HG03439 (cell line): ENCODE measurements around the gene RGS6.
"Not testable (repeated sequence)": the region's sequence is repeated elsewhere in the genome, so short reads cannot be mapped to it uniquely, and the experiment has no call there.

ENCODE experiments used
- ATAC-seq: cut with Tn5 transposase; IDR thresholded peaks from one replicate; pipeline ENCODE4 v1.9.1; 2021; ENCODE audit warnings: mild to moderate bottlenecking, moderate library complexity; ENCODE audit not compliant: unreplicated experiment

The RGS6 gene

DNA sequence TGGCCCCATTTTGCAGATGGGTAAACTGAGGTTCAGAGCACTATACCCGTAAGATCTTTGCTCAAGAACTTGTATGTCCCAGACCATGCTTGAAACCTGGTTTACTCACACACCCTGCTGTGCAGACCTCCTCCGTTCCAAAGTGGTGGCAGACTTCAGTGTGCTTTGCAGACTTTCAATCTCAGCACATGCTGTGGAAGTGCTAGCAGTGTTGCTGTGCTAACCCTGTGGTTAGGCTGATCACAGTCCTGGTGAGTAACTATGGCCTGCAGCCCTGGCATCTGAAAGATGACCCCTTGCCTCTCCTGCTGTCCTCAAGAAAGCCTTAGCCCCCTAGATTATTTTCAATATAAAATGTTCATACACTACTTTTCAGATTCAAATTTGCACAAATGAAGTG lies 511.0 kb downstream of the RGS6 start:
- ATAC-seq: no peak

DNA sequence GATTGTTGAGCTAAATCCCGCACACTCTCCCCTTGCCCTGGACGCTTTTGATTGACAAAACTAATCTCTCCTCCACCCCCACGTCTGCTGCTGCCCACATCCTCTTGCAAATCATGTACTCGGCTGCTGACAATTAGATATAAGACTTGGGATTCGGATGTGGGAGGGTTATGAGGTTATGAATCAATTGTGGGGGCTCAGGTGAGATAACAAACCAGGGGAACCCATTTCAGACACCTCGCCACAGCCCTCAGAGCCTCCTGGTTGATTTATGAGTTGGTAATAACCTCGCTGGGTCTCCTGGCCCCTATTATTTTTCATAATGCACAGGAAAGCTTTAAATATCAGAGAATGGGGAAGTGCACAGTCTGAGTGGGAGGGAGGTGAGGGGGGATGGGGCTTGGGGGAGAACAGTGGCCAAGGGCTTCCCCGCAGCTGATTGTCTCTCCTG lies 511.8 kb downstream of the RGS6 start:
- no peak for ATAC-seq

DNA sequence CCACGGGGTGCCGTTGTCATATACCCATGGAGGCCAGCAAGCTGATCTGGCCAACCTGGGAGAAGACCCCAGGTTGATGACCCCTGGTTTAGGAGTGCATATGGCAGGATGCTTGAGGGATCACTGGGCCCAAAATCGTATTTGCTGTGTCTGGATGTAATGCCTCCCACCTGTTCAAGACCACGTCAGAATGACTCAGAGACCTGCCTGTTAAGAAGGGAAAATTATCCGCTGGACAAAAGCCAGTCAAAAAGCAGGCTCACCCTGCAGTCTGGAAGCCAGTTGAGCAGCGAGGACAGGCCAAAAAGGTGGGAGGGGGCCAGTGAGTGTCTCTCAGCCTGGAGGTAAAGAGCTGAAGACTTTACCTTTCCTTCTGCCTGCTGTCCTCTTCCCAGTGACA lies 512.5 kb downstream of the RGS6 start:
- ATAC-seq: no peak

DNA sequence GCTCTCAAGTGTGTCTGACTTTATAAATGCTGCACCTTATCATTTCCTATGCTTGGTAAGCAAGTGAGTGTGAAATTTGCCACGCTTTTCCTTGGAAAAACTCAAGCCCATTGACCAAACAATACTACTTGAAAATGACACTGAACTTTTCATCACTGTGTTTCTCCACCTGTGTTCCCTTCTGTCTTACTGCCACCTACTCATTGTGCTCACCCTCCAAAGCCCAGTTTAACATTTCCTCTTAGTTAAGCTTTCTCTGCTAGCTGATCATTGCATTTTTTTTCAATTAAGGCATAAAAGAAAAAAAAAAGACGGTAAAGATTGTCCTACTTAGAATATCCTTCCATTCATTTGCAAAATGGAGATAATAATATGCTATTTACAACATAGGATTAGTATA lies 516.0 kb downstream of the RGS6 start:
- no peak for ATAC-seq

DNA sequence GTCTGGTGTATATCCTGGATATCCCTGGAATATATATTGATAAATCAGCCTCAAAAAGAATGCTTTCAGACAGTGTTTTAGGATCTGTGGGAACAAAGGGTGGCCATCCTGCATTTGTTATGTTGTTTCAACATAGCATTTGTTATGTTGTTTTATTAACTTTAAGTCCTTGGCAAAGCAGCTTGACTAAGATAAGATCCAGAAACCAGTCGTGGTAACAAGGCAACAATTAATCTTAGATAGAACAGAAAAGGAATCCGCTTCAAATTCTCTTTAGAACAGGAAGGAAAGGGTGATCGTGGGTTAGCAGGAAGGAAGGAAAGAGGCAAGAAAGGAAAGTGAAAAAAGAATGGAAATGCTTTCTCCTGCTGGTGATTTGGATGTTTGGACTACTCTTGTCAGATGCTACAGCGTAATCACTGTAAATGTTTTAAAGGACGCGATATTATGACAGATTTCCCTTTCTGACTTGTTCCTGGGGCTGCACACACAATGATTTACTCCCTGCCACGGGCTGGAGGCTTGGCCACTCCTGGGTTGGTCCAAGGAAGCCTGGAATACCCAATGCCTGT lies 518.3 kb downstream of the RGS6 start:
- ATAC-seq: no peak

DNA sequence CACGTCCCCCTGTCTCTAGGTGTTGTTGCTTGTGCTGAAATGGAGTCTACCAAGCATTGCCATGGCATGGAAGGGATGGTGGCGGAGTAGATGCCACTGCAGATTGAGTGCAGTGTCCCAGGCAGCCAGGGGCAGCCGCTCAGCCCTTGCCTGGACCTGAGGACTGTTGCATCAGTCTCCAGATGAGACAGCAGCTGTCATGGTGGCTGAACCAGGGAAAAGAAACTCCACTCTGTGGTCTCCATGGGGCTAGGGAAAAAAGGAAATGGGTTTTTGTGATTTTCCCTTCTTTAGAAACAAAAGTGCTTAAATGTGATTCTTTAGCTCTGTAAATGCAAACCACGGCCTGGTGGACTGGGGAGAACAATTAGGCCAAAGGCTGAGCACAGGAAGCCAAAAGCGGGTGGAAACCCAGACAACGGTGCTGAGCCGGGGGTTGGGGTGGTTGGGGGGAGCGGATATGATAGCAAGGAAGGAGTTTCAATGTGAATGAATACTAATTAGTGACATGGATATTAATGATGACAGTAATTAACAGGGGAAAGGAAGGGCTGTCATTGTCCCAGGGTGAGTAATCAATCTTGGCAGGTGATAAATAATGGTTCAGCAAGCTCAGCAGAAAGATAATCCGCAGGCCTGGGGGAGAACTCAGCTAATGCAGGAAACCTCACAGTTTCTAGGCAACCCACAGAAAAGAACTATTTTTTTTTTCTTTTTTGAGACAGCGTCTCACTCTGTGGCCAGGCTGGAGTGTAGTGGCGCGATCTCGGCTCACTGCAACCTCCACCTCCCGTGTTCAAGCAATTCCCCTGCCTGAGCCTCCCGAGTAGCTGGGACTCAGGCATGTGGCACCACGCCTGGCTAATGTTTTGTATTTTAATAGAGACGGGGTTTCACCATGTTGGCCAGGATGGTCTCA lies 519.1 kb downstream of the RGS6 start:
- no peak for ATAC-seq

DNA sequence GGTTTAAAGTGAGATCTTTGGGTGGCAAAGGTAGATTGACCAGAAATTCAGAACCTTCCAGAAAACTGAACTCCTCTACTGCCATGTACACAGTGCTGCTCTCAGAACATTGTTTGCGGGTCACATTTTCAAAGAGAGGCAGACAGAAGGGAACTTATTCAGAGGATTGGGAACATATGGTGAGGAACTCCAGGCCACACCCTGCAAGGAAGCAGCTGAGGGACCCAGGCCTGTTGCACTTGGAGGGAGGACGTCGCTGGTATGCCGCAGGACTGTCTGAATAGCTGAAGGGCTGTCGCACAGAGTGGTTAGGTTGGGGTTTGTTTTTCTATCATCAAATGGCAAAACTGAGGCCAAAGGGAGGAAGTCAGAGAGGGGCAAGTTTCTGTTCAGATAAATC lies 520.5 kb downstream of the RGS6 start:
- ATAC-seq: no peak

DNA sequence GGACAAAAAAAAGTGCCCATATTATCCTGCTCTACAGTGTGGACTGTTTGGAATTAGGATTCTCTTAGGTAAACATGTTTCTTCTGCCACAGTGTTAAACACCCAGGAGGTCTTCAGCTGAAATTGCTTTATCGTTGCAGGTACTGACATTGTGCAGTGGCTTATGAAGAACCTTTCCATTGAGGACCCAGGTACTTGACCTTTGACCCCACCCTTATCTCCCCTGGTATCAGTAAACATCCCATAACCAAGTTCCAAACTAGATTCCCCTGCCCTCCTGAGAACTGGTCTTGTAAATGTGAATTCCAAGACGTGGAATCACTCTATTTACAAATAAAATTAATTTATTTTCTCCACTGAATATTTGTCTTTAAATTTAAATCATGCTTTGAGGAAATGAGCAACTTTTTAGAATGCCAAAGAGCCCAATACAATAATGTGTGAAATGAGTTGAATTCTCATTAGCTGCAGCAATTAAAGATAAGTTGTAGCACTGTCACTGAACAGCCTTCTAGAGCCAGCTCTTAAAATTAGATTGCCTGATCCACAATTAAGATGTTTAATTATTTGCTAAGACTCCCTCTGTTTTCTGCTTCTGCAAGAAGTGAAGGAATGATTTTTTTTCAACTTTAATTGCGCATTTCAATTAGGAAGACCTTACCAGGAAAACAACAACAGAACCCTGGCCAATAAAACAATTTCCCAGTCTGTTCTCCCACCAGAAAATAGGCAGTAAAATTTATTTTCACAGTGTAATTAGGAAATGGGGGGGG lies 522.3 kb downstream of the RGS6 start:
- ATAC-seq: no peak

DNA sequence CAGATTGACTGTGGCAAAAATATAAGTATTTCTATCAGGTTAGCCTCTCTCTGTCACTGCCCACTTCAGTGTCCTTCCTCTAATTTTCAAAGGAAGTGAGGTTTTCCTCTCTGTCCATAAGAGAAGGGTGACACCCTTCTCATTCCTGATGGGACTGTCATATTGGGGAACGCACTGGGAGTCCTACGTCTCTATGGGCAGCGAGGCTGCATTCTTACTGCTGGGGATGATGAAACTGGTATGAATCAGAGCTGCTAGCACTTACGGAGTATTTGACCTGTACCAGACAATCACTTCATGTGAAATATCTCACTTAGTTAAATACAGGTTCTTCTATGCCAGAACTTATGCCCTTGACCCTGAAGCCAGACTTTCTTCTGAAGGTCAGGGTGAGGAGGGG lies 525.4 kb downstream of the RGS6 start:
- no peak for ATAC-seq

DNA sequence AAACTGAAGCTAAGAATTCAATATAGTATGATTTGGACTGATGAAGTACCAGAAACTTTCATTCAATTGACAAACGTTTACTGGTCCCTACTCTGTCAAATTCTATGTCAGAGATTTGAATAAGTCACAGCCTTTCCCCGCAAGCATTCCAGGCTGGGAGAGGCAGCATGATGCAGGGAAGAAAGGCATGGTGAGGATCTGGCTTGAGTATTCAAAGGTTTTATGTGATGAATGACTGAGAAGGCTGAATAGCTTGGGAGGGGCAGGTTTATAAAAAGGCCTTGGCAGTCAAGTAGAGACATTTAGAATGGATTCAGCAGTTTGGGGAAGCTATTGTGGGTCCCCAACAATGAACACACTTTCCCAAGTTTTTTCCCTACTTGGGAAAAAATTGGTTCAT lies 529.8 kb downstream of the RGS6 start:
- no peak for ATAC-seq

DNA sequence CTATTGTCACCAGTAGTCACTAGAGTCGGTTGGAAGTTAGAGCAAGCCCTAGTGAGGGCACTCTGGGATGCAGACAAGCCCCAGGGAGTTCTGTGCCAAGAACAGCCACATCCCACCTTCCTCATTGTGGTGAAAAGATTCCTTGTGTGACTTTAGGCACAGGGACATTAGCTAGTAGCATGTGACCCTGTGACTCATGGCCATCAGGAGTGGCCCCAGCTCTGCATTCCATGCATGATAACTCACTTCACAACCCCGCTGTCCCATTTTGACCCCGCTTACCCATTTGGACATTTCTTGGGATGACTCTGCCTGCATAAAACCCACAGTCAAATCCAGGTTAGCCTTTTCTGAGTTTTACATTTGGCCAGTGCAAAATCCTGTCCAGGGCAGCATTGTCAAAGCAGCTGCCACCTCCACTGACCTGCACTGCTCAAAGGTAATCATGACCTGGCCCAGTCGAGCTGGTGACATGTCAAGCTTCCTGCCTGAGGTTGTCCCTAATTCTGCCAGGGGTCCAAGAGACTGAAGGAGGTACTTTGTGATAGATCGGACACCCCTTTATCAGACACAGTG lies 531.1 kb downstream of the RGS6 start:
- ATAC-seq: no peak

DNA sequence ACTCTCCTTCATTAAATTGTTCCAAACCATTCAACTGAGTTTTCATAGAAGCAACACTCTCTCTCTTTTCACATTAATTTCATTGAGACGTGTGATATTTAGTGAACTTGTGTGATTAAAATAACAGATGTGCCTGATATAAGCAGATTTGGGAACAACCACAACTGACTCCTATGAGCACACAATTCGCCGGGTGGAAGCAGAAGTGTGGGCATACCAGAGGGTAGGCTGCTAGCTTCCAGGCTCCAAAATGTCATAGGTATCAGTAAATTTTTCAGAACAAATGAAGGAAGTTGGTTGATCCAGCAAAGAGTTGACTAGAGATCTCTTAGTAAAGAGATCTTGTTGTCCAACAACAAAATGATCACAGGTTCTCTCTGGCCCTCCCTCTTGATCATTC lies 532.0 kb downstream of the RGS6 start:
- ATAC-seq: no peak

DNA sequence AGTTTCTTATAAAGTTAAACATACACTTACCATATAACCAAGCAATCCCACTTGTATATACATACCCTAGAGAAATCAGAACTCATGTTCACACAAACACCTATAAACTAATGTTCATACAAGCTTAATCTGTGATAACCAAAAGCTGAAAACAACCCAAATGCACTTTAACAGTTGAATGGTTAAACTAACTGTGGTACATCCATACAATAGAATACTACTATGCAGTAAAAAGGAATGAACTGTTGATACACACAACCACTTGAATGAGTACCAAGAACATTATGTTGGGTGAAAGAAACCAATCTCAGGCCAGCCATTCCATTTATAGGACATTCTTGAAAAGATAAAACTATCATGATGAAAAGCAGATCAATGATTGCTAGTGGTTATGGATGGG lies 534.1 kb downstream of the RGS6 start:
- no peak for ATAC-seq

DNA sequence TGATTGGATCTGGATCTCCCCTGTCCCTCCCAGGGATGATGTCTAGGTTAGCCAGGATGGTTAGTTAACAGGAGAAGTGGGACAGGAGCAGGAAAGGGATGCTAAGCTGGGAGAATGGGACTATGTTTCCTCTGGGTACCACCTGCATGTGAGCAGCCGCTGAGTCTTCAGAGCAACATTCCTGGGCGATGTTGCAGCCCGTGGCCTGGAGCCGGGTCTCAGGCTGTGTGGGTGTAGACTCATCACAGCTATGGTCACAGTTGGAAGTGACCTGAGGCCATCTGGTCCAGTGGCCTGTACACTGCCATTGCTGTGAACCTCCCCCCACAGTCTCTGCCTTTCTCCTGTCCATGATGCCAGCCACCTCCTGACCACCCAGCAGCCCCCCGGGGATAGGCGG lies 539.1 kb downstream of the RGS6 start:
- no peak for ATAC-seq

DNA sequence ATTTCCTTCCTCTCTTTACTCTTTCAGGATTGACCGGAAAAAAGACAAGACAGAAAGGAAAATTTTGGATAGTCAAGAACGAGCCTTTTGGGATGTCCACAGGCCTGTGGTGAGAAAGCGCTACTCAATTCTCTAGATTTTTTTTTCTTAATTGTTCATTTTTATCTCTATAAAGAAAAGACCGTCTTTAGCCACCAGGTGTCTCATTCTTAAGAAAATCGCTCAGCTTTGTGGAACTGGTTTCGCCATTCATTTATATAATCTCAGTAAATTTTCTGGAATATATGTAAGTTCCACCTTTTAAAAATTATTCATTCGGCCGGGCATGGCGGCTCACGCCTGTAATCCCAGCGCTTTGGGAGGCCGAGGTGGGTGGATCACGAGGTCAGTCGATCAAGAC lies 540.6 kb downstream of the RGS6 start:
- no peak for ATAC-seq

DNA sequence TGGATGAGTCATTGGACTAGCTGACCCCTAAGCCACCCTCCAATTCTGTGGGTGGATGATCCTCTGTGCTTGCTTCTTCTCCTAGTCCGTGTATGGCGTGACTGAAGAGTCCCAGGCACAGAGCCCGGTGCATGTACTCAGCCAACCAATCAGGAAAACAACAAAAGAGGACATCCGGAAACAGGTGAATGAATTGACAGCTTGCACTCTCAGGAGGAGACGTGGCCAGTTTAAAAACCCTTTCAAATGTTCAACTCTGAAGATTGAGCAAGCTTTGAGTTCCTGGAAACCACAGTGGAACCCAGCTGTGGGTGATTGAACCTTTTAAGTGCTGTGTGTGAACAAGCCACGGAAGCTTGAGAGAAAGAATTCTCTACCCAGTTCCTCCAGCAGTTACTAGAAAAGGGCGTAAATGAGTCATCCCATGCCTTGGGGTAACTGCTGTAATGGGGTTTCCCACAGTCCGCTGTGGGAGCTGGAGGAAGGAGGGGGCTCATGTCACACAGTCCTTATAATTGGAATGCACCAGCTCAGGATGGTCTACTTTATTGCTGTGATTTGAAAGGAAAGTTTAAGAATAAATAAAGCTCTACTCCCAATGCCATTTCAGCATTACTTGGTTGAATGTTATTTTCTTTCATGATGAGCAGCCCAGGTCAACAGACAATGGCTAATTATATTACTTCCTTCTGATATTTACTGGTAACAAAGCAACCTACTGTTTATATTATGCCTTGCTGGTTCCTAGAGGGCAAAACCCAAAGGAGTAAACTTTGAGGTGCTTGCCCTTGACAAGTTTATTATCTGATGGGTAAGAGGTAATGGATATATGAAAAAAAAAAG lies 544.6 kb downstream of the RGS6 start:
- peak; percentile 87 for ATAC-seq

DNA sequence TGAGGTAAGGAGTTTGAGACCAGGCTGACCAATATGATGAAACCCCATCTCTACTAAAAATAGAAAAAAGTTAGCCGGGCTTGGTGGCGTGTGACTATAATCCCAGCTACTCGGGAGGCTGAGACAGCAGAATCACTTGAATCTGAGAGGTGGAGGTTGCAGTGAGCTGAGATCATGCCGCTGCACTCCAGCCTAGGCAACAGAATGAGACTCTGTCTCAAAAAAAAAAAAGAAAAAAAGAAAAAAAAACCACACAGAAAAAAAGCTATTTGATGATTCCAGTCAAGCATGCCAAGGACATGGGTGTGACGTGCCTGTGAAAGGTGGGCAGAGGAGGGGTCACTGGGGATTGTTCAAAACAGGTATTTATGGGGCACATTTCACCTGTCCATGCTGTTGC lies 545.3 kb downstream of the RGS6 start:
- ATAC-seq: not testable (repeated sequence)

DNA sequence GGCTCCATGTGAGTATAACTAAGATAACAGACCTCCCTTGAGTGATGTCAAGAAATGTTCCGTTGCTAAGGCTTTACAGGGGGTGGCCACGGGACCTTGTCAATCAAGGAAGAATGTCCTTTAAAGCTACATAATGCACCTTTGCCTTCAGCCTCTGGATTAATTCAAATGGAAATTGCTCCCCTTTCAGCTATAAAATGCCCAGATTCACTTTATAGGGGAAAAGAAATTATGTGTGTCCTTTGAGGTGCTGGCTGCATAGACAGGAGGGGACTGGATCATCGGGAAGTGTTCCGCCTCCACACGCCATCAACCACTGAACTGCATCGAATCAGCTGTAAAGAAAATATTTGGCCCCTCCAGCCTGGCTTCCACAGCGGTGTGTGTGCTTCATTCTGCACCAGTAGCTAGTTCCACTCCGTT lies 546.3 kb downstream of the RGS6 start:
- no peak for ATAC-seq

DNA sequence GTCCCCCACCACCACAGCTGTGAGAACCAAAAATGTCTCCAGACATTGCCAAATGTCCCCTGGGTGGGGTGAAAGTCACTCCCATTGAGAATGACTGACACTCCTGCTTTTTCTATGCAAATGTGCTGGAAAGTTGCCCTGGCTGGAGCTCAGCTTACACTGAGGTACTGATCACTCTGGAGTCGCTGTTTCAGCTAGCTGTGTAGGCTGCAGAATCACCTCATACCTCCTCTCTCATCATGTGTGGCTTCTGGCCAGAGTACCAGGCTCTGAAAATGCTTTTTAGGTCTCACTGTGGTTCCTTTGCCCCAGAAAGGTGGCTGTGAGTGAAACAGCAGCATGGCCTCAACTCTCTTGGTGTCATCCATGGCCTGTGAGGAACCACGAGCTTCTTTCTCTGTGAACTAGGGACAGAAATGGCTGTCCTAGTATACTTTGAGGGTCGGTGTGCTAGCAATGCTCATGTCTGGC lies 547.3 kb downstream of the RGS6 start:
- no peak for ATAC-seq

DNA sequence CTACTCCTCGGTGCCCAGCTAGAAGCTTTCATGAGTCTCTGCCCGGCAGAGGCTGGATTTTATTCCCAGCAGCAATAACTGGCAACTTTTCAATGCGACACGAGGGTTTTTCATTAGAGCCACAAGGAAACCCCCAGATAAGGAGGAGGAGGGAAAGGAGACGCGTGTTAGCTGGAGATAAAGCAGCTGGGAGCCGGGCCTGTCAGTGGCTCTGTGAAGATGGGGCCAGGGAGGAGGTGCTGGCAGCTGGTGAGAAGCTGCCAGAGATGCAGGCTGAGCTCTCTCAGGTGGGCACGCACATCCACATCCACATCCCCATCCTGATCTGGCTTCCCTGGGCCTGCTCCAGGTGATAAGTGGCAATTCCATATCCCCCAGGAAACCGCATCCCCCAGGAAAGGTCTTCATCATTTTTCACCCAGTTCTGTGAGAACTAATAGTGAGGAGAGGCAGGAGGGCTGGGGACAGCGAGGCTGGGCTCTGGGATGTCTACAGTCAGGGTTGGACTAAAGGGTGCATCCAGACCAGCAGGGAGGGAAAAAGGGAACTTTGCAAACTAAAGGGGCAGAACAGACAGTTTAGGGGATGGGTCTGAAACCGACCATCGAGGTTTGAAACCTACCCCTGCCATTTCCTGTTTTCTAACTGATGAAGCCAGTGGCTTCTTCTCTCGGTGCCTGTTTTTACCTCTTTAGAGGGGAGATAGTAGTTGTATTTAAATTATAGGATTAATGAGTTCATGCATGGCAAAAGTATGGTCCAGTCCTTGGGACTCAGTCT lies 548.4 kb downstream of the RGS6 start:
- ATAC-seq: no peak
